GM18498 (cell line): ENCODE data around the gene MAST2.
"Not testable (repeated sequence)": the region's sequence is repeated elsewhere in the genome, so short reads cannot be mapped to it uniquely, and the experiment has no call there.

Source experiments
- ATAC-seq: cut with Tn5 transposase; IDR thresholded peaks from one replicate; pipeline ENCODE4 v1.9.1; 2021; ENCODE audit warnings: mild to moderate bottlenecking, moderate library complexity; ENCODE audit not compliant: unreplicated experiment

Gene MAST2

DNA sequence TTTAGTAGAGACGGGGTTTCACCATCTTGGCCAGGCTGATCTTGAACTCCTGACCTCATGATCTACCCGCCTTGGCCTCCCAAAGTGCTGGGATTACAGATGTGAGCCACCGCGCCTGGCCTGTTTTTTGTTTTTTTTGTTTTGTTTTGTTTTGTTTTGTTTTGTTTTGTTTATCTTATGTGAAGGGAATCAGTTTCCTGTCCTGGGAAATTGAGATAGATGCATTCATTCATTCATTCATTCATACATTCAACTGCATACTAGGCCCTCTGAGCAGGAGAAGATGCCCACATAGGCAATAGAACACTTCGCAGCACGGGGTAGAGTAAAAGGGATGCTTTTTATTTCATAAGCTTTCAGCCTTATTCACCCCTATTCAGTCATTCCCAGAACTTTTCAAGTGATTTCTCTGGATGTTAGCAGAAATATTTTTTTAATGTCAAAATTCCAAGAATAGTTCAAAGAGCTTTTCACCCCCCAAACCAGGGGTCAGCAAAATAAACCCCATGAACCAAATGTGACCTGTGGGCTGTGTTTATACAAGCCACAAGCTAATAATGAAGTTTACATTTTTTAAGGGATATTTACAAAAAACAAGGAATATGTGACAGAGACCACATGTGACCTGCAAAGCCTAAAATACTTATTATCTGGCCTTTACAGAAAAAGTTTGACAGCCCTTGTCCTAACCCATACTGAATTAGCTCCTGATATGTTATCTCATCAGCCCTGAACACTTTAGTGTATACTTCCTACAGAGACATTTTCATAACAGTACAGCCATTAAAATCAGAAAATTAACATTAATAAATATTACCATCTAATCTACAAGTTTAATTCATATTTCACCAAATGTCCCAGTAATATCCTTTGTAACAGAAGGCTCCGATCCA lies 127.1 kb downstream of the MAST2 start:
- ATAC-seq: no peak

DNA sequence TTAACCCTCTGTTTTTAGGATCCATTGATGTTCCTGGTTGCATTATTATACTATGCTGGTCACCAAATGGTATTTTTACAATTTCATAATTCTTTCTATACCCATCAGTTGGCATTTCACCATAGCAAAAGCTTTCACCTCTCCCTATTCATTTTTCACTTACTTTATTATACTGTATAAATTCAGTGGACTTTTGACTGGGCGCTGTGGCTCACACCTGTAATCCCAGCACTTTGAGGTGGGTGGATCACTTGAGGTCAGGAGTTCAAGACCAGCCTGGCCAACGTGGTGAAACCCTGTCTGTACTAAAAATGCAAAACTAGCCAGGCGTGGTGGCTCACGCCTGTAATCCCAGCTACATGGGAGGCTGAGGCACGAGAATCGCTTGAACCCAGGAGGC lies 128.8 kb downstream of the MAST2 start:
- ATAC-seq: not testable (repeated sequence)

DNA sequence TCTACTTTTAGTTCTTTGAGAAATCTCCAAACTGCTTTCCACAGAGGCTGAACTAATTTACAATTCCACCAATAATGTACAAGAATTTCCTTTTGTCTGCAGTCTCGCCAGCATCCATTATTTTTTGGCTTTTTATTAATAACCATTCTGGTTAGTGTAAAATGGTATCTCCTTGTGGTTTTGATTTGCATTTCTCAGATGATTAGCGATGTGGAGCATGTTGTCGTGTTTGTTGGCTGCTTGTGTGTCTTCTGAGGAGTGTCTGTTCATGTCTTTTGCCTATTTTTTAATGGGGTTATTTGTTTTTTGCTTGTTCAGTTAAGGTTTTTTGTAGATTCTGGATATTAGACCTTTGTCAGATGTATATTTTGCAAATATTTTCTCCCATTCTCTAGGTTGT lies 131.5 kb downstream of the MAST2 start:
- no peak for ATAC-seq

DNA sequence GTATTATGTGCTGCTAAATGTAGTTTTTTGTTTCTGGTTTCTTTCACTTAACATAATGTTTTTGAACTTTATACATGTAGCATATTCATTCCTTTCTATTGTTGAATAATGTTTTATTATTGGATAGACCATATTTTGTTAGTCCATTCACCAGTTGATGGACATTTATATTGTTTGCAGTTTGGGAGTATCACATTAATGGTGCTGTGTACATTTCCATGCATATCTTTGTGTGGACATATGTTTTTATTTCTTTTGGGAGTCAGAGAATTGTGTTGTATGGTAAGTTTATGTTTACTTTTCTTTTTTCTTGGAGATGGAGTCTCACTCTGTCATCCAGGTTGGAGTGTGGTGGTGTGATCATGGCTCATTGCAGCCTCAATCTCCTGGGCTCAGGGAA lies 134.6 kb downstream of the MAST2 start:
- ATAC-seq: no peak

DNA sequence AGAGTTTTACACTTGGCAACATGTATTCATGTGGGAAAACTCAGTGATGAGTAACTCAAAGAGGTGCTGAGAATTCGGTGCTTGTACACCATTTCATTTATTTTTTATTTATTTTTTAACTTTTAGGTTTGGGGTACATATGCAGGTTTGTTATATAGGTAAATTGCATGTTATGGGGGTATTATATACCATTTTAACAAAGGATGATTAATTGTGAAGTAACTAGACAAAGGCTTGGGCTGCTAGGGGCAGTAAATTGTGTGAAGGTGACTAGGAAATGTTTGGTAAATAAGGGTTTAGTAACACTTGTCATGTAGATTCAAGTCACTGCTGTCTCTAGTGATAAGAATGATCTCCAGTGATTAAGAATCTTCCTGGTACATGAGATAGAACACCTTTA lies 139.0 kb downstream of the MAST2 start:
- ATAC-seq: no peak

- ATAC-seq: no peak
Observed at GRCh38 chr1:45943185-45943584, 139.8 kb downstream of the MAST2 start.

GRCh38 chr1:45945426-45945825 lies 142.0 kb downstream of the MAST2 start:
- no peak for ATAC-seq

DNA sequence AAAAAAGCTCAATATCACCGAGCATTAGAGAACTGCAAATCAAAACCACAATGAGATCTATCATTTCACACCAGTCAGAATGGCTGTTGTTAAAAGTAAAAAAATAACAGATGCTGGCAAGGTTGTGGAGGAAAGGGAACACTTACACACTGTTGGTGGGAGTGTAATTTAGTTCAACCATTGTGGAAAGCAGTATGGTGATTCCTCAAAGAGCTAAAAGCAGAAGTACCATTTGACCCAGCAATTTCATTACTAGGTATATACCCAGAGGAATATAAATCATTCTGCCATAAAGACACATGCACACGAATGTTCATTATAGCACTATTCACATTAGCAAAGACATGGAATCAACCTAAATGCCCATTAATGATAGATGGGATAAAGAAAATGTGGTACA lies 146.1 kb downstream of the MAST2 start:
- not testable (repeated sequence) for ATAC-seq

- ATAC-seq: no peak
Observed at GRCh38 chr1:45952072-45952471, 148.7 kb downstream of the MAST2 start.

DNA sequence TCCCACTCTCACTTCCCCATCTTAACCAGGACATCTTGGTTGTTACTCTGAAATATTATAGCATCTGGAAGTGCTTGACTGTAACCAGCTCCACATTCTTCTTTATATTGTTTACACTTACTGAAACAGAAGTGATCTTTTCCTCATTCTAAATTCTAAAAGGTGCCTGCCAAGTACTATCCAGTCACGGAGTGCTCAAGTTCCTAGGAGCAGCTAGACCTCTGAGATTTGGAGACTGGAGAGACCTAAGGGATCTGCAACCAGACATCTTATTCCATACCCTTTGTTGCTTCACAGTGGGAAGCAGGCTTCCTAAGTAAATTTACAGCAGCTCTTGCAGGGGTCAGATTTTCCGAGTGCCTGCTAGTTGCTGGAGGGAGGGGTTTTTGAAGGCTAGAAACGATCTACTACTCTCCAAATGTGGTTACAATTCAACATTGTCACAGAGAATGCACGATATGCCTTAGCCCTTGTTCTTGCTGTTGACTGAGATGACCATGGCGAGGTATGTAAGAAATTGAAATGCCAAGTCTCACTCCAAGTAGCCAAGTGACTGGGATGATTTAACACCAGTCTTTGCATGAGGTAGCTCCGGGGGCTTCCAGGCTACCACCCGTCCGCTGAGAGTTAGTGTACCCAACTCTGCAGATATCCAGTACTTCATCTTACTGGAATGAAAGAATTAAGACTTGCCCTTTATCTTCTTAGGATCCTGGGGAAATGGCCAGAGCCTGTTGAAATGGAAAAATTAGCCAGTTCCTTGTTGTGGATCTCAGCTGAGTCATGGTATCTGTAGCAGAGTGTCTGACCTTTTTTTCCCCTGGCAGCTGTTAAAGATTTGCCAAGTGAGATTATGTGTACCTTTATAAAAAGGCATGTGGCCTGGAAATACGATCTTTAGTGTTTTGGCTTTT lies 150.8 kb downstream of the MAST2 start:
- ATAC-seq: no peak

DNA sequence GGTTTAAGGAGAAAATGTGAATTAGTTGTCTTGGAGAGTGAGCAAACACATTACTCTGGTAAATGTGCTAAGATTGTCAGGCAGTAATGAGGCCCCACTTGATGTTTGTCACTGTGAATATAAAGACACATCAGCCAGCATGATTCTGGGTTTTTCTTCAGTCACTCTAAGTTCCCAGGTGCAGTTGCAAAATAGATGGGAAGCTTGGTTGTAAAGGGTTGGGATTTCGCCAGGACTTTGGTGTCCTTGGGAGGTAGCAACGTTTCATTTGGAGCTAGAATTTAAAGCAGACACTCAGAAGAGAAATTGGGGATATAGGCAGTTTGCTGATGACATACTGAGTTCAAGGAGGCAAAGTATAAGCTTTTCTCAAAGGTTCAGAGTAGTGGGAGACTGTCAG lies 154.3 kb downstream of the MAST2 start:
- ATAC-seq: no peak

- no peak for ATAC-seq
Observed at GRCh38 chr1:45958317-45958716, 154.9 kb downstream of the MAST2 start.

- no peak for ATAC-seq
Observed at GRCh38 chr1:45960930-45961715, 157.7 kb downstream of the MAST2 start.

- not testable (repeated sequence) for ATAC-seq
Observed at GRCh38 chr1:45961936-45962335, 158.5 kb downstream of the MAST2 start.

DNA sequence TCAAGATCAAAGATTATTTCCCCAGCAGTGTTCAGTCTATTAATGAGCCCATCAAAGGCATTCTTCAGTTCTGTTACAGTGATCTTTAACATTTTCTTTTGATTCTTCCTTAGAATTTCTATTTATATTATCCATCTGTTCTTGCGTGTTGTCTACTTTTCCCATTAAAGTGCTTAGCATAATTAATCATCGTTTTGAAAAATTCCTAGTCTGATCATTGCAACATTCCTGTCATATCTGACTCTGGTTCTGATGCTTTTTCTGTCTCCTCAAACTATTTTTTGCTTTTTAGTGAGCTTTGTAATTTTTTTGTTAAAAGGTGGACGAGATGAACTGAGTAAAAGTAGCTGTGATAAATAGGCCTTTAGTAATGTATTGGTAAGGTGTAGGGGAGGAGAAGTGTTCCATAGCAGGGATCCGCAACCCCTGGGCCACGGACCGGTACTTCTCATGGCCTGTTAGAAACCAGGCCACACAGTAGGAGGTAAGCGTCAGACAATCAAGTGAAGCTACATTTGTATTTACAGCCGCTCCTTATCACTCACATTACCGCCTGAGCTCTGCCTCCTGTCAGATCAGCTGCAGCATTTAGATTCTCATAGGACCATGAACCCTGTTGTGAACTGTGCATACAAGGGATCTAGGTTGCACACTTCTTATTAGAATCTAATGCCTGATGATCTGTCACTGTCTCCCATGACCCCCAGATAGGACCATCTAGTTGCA lies 165.7 kb downstream of the MAST2 start:
- no peak for ATAC-seq

GRCh38 chr1:45969866-45970265 lies 166.5 kb downstream of the MAST2 start:
- ATAC-seq: no peak

DNA sequence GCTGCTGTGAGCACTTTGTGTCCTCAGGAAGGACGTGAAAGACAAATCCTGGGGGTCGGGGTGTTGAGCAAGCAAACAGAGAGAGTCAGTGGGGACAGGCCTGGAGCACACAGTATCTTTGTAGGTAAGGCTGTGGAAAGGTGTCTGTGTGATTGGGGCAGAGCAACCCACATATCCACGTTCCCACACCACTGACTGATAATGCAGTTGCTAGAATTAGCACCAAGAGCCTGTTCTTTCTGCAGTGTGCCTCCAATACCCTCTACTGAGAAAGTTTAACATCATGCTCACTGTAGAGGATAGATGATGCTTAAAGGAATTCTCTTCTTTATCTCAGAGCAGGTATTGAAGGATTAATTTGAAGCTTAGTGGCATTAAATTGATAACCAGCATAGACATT lies 167.9 kb downstream of the MAST2 start:
- ATAC-seq: no peak

DNA sequence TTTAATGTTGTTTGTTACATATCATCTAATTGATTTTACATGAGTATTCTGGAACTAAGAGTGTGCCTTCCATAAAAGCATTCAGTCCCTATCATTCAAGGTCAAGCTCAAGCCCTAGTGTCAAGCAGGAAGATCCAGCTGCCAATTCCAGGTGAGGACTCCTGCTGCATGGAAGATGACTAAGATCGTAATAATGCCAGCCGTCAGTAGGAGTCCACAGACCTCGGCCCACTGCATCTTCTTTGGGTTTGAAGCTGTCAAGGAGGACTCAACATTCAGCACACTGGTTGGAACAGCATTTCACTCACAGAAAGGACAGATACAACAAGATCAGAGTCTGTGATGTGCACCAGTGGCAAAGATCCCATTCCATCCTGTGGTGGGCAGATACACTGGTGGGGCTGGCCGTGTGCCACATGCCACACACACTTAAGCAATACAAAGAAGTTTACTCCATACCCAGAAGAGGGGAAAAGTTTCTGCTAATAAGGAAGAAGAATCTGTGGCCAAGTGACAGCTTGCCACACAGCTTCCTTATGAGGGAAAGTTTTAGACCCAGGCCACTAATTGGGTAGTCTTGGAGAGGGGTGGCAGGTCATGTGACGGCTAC lies 168.6 kb downstream of the MAST2 start:
- no peak for ATAC-seq

- ATAC-seq: no peak
Observed at GRCh38 chr1:45972621-45973020, 169.2 kb downstream of the MAST2 start.

DNA sequence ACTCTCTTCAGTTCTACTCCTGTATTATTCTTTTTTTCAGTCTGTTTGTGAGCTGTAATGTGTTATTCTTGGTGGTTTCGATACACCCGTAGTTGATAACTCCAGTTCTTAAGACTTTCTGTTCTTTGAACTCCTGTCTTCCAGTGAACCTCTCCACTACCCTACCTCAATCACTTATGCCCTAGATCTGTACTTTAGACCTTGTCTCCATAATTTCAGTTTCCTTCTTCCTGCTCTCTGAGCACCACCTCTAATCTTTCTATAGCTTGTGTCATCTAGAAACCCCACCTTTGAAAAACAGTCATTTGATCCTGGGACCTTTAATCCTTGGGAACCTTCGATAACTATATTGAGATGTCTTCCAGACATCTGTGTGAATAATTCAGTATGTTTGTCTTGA lies 169.7 kb downstream of the MAST2 start:
- no peak for ATAC-seq
